Ovary (tissue), 3 donors: ENCODE results near the gene PON2.

Experiments used
- POLR2A ChIP-seq: fragments of 450-650 bp; IDR thresholded peaks from one replicate; pipeline ENCODE4 v1.6.1; 2017; ENCODE audit warnings: antibody characterized with exemption, mild to moderate bottlenecking, moderate library complexity
- TF ChIP-seq, protein P1 (sequence below), 3 donors: fragments of 450-650 bp in 2 of 3; fragments of 200-600 bp in 1 of 3; IDR thresholded peaks; one replicate each; pipeline versions ENCODE4 v1.5.1 to v1.8.0; 2016 to 2022; ENCODE audit warnings: antibody characterized with exemption in 3 of 3, mild to moderate bottlenecking in 1 of 3
- donor health status: DM: no; HTN: no; CAD: no.

DNA sequence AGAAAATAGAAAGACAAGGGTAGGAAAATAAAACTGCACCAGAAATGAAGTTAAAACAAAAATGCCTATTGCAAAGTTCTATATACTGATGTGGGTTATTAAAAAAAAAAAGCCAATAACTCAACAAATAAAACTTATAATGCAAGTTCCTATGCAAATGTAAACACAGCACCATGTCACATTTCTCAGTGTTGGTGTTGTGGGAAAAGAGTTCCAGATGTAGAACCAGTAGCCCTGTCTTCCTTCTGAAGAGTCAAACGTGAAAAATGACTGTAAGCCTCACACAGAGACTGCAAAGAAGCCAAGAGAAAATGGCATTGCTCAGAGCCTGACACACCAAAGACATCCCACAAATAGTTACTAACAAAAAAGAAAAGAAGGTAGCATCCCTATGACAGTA, 10.1 kb downstream of the PON2 start:
- TF ChIP-seq, protein P1, sequence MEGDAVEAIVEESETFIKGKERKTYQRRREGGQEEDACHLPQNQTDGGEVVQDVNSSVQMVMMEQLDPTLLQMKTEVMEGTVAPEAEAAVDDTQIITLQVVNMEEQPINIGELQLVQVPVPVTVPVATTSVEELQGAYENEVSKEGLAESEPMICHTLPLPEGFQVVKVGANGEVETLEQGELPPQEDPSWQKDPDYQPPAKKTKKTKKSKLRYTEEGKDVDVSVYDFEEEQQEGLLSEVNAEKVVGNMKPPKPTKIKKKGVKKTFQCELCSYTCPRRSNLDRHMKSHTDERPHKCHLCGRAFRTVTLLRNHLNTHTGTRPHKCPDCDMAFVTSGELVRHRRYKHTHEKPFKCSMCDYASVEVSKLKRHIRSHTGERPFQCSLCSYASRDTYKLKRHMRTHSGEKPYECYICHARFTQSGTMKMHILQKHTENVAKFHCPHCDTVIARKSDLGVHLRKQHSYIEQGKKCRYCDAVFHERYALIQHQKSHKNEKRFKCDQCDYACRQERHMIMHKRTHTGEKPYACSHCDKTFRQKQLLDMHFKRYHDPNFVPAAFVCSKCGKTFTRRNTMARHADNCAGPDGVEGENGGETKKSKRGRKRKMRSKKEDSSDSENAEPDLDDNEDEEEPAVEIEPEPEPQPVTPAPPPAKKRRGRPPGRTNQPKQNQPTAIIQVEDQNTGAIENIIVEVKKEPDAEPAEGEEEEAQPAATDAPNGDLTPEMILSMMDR (IDR thresholded peaks at IDR 0.05) = no peak
- TF ChIP-seq POLR2A = no peak
